Measurements from ENCODE around the gene SRPK3. TPM values are rescaled to one million over a fixed set of nuclear protein-coding genes. Genes with fewer than 3 reads are reported as not detected.

The SRPK3 gene
- total and polyA plus RNA-seq, 2 donors (not counting 1 experiment from before 2014, with no cell fraction given), result not detected

DNA sequence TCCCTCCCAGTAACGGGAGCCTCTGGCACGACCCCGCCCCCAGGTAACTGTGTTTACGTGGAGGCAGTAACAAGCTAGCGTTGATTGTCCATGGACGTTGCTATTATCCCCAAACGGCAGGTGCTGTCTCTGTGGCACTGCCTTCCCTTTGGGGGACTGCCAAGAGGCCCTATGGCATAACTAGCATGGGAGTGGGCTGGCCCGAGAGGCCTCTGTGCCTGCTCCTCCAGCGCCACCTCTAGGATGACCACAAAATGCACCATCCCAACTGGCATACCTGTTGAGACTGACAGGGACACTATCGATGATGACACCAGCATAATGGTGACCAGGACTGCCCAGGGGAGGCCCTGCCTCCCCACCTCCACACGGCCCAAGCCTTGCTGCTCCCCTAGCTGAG lies 1.5 kb downstream of the SRPK3 start:
- Histone ChIP-seq H3K9ac (ENCODE audit: low read length) (no peak overlapping the region), H3K36me3 (replicated peaks in 1 of 2; ENCODE audit: control extremely low read depth in 1 of 2, control insufficient read depth in 1 of 2, extremely low read depth in 1 of 2, insufficient read depth in 2 of 2, low read length in 1 of 2) (peaks cover 0 to 12% of the 10 kb centered on the region in 2 experiments), H3K27ac (ENCODE audit: low read length in 2 of 2) (no peak overlapping the region), H3K4me1 (ENCODE audit: control insufficient read depth in 2 of 2, insufficient read depth in 2 of 2, low read length in 2 of 2) (no peaks in the 10 kb centered on the region), H4K20me1 (ENCODE audit: control insufficient read depth, insufficient read depth, low read length, poor library complexity, severe bottlenecking) (no peaks in the 10 kb centered on the region), H2AFZ (ENCODE audit: insufficient read depth, low read depth, low read length, poor library complexity, severe bottlenecking) (no peak overlapping the region), H3K4me2 (replicated peaks; ENCODE audit: low read depth, low read length, poor library complexity, severe bottlenecking) (no peak overlapping the region), H3K9me3 (ENCODE audit: control extremely low read depth in 1 of 3, control insufficient read depth in 2 of 3, insufficient read depth in 1 of 3, low read length in 2 of 3) (no peaks in the 10 kb centered on the region), H3K79me2 (ENCODE audit: control insufficient read depth, insufficient read depth, low read length) (no peaks in the 10 kb centered on the region), H3K27me3 (replicated peaks in 1 of 4; ENCODE audit: control extremely low read depth in 1 of 4, control insufficient read depth in 3 of 4, insufficient read depth in 4 of 4, low read length in 3 of 4) (no peaks in the 10 kb centered on the region), H3K4me3 (ENCODE audit: control extremely low read depth in 1 of 5, extremely low read depth in 1 of 5, insufficient read depth in 1 of 5, low read depth in 2 of 5, low read length in 4 of 5) (no peak overlapping the region)
- Mint-ChIP-seq H3K27me3 (peaks cover 7% of the 10 kb centered on the region), H3K4me1 (peaks cover 4% of the 10 kb centered on the region), H3K9me3 (ENCODE audit: insufficient read depth) (no peaks in the 10 kb centered on the region), H3K27ac (no peak overlapping the region), H3K4me3 (no peak overlapping the region)
- 94% methylated on average over 6 of the region's 11 CpGs for WGBS (ENCODE audit: insufficient coverage)
- no peak for DNase-seq
- intact Hi-C loops (cut with micrococcal nuclease), result no loop called here
- ChIA-PET CTCF (no interaction called here), POLR2A (no interaction called here)
- ATAC-seq (ENCODE audit: low read depth), result no peak
- TF ChIP-seq CTCF (IDR thresholded peaks at IDR 0.05) (no peak), EZH2 (IDR thresholded peaks at IDR 0.05; ENCODE audit: borderline replicate concordance, insufficient read depth, low read depth, low read length, poor library complexity, severe bottlenecking) (no peak)

GRCh38 chrX:153782871-153783270 lies 2.0 kb downstream of the SRPK3 start:
- H3K4me1 Mint-ChIP-seq, result peaks cover 4% of the 10 kb centered on the region
- POLR2A ChIA-PET, result no interaction called here
- Histone ChIP-seq H3K9me3 (ENCODE audit: control extremely low read depth in 1 of 3, control insufficient read depth in 2 of 3, insufficient read depth in 1 of 3, low read length in 2 of 3) (no peaks in the 10 kb centered on the region), H3K36me3 (replicated peaks in 1 of 2; ENCODE audit: control extremely low read depth in 1 of 2, control insufficient read depth in 1 of 2, extremely low read depth in 1 of 2, insufficient read depth in 2 of 2, low read length in 1 of 2) (peaks cover 0 to 17% of the 10 kb centered on the region in 2 experiments), H3K4me2 (replicated peaks; ENCODE audit: low read depth, low read length, poor library complexity, severe bottlenecking) (no peak overlapping the region), H4K20me1 (ENCODE audit: control insufficient read depth, insufficient read depth, low read length, poor library complexity, severe bottlenecking) (no peaks in the 10 kb centered on the region), H3K79me2 (ENCODE audit: control insufficient read depth, insufficient read depth, low read length) (no peaks in the 10 kb centered on the region), H3K4me3 (ENCODE audit: control extremely low read depth in 1 of 5, extremely low read depth in 1 of 5, insufficient read depth in 1 of 5, low read depth in 2 of 5, low read length in 4 of 5) (no peak overlapping the region), H3K9ac (ENCODE audit: low read length) (no peak overlapping the region), H3K27ac (ENCODE audit: low read length in 2 of 2) (no peak overlapping the region), H3K4me1 (ENCODE audit: control insufficient read depth in 2 of 2, insufficient read depth in 2 of 2, low read length in 2 of 2) (no peaks in the 10 kb centered on the region), H3K27me3 (replicated peaks in 1 of 4; ENCODE audit: control extremely low read depth in 1 of 4, control insufficient read depth in 3 of 4, insufficient read depth in 4 of 4, low read length in 3 of 4) (no peaks in the 10 kb centered on the region), H2AFZ (ENCODE audit: insufficient read depth, low read depth, low read length, poor library complexity, severe bottlenecking) (no peak overlapping the region)
- DNase-seq (no peak), ATAC-seq (ENCODE audit: low read depth) (no peak)
- H3K9me3 Mint-ChIP-seq (ENCODE audit: insufficient read depth), result no peaks in the 10 kb centered on the region
- no peak overlapping the region for H3K27ac Mint-ChIP-seq
- no peak for TF ChIP-seq CTCF (IDR thresholded peaks at IDR 0.05)
- no peak for TF ChIP-seq EZH2 (IDR thresholded peaks at IDR 0.05; ENCODE audit: borderline replicate concordance, insufficient read depth, low read depth, low read length, poor library complexity, severe bottlenecking)
- no CpG with 5 or more reads among the region's 14 CpGs for whole genome bisulfite sequencing (ENCODE audit: insufficient coverage)
- no peak overlapping the region for H3K4me3 Mint-ChIP-seq
- intact Hi-C loops (cut with micrococcal nuclease), result no loop called here
- CTCF ChIA-PET, result no interaction called here
- H3K27me3 Mint-ChIP-seq, result peaks cover 7% of the 10 kb centered on the region

Data from B cell (primary cell).